Aorta (tissue), 5 donors: ENCODE data around the gene SUPT16H. TPM values are rescaled to one million over a fixed set of nuclear protein-coding genes. Genes with fewer than 3 reads are reported as not detected.
A peak's percentile ranks its signal among the peaks of the same experiment; 100 is the strongest.

Source experiments
- ATAC-seq: fragments of 200-7000 bp; cut with Tn5 transposase; one replicate; pipeline ENCODE4 v1.9.1; 2022; ENCODE audit warnings: moderate library complexity; ENCODE audit not compliant: low FRiP score
- DNase-seq, 2 donors: peaks; one replicate each; pipeline ENCODE4 v3.0.0-alpha.2; 2020
- H3K27ac ChIP-seq, 2 donors: one replicate each; pipeline ENCODE4 v1.5.1; 2013; ENCODE audit warnings: low read length in 2 of 2, mild to moderate bottlenecking in 2 of 2, moderate library complexity in 2 of 2, control low read depth in 1 of 2, inconsistent platforms in 1 of 2, low read depth in 1 of 2
- H3K27me3 ChIP-seq, 2 donors: one replicate each; pipeline ENCODE4 v1.6.1; 2013; ENCODE audit warnings: control low read depth in 1 of 2, low read length in 1 of 2, mild to moderate bottlenecking in 1 of 2, moderate library complexity in 1 of 2; ENCODE audit not compliant: insufficient read depth in 2 of 2, control insufficient read depth in 1 of 2
- H3K36me3 ChIP-seq, 2 donors: one replicate each; pipeline ENCODE4 v1.6.1; 2013; ENCODE audit warnings: control low read depth in 1 of 2, low read length in 1 of 2, mild to moderate bottlenecking in 1 of 2; ENCODE audit not compliant: insufficient read depth in 2 of 2, control insufficient read depth in 1 of 2
- H3K4me1 ChIP-seq, 2 donors: one replicate each; pipeline ENCODE4 v1.6.1; 2013; ENCODE audit warnings: low read length in 2 of 2, control low read depth in 1 of 2, mild to moderate bottlenecking in 1 of 2, moderate library complexity in 1 of 2; ENCODE audit not compliant: insufficient read depth in 2 of 2, control insufficient read depth in 1 of 2
- H3K4me3 ChIP-seq, 2 donors: one replicate each; pipeline ENCODE4 v1.5.1; 2013; ENCODE audit warnings: low read length in 2 of 2, control low read depth in 1 of 2, mild to moderate bottlenecking in 1 of 2
- H3K9me3 ChIP-seq: one replicate; pipeline ENCODE4 v1.6.1; 2013; ENCODE audit warnings: mild to moderate bottlenecking, low read length; ENCODE audit not compliant: control insufficient read depth
- WGBS, 2 donors: extraction: QIAGEN DNeasy Blood & Tissue Kit; methylation state at CpG; one replicate each; pipeline ENCODE4 v1.1.7; 2013; 5-methylcytosine and 5-hydroxymethylcytosine counted together
- intact Hi-C, 2 donors: fragments of 100-400 bp; cut with DNase I; formaldehyde crosslinking; loops; one replicate each; pipeline versions ENCODE4 v1.14.2 to v1.15.0; 2022
- long read RNA-seq, 2 donors: library from polyadenylated mRNA; unstranded; transcript quantifications; one replicate each; pipeline ENCODE4 v2.0.0, GENCODE V29; 2020 to 2021
- polyA plus RNA-seq, 2 donors: library from polyadenylated mRNA; stranded (reverse); fragments of 200-250 nt; gene quantifications; one replicate each; pipeline ENCODE4 v1.2.3, GENCODE V29; 2013
- total RNA-seq, 2 donors: library from RNA; stranded (reverse); fragmentation: NEBNext Ultra II Directional; extraction: Animal tissue kit (Norgen Biotek cat#: 25700); gene quantifications; one replicate each; pipeline ENCODE4 v1.2.1, GENCODE V29; 2021
- donor health status: healthy with polysubstance abuse.
- donor health status: Bipolar disorder and iron deficiency.
- donor health status: DM: no; HTN: no; CAD: no.
- donor health status: DM: no; HTN: no; CAD: no.
- donor health status: DM: yes; HTN: yes; CAD: no.

Gene SUPT16H
- 10 to 100 TPM; 47.2 to 50.5 TPM for total RNA-seq
- 10 to 100 TPM; 36.8 to 40.6 TPM for polyA plus RNA-seq
- long read RNA-seq, donor 1, full-length matches to known transcripts = 6 of 179 reads
- long read RNA-seq, donor 1, partial matches to known transcripts = 159 of 179 reads
- long read RNA-seq, donor 1, other reads (novel, unspliced or antisense) = 14 of 179 reads
- long read RNA-seq, donor 2, full-length matches to known transcripts = 30 of 52 reads
- long read RNA-seq, donor 2, partial matches to known transcripts = 18 of 52 reads
- long read RNA-seq, donor 2, other reads (novel, unspliced or antisense) = 4 of 52 reads

GRCh38 chr14:21383848-21384493 is at the start of gene SUPT16H:
Gene SUPT16H (minus strand): TSS chr14:21384019. CDS start chr14:21383927, 92 bp downstream.
- H3K4me1 ChIP-seq = peaks cover 0 to 2% of the 10 kb centered on the region in 2 donors
- WGBS, 2 donors = 1% methylated on average over 54 of the region's 54 CpGs
- no peaks in the 10 kb centered on the region for H3K9me3 ChIP-seq
- peak within 1 kb of the TSS; percentile 77 to 83 for H3K4me3 ChIP-seq
- peak within 1 kb of the TSS; percentile 72 to 84 for H3K27ac ChIP-seq
- H3K36me3 ChIP-seq = peaks cover 2 to 4% of the 10 kb centered on the region in 2 donors
- DNase-seq (peak; percentile 98 to 99), ATAC-seq (peak; percentile 100)
- intact Hi-C loops = loop anchor here (1.0 to 10.0 kb wide), 5 partner anchors 53 to 309 kb away; partner anchors contain the start of genes HNRNPC (in 2 of the 2), ARHGEF40 (in 1 of the 2) and CHD8 (in 1 of the 2)
- no peaks in the 10 kb centered on the region for H3K27me3 ChIP-seq

GRCh38 chr14:21431126-21431525 is 47.3 kb upstream of the SUPT16H start:
- WGBS, 2 donors = 97% methylated on average over 2 of the region's 2 CpGs
- H3K4me1 ChIP-seq = no peaks in the 10 kb centered on the region
- intact Hi-C loops = no loop called here
- ATAC-seq (no peak), DNase-seq (no peak)
- H3K27ac ChIP-seq = no peak overlapping the region
- peaks cover 3 to 16% of the 10 kb centered on the region in 2 donors for H3K36me3 ChIP-seq
- H3K9me3 ChIP-seq = no peaks in the 10 kb centered on the region
- H3K4me3 ChIP-seq = no peak overlapping the region
- H3K27me3 ChIP-seq = no peaks in the 10 kb centered on the region

GRCh38 chr14:21428930-21429329 is 45.1 kb upstream of the SUPT16H start:
- intact Hi-C loops = no loop called here
- peaks cover 3 to 18% of the 10 kb centered on the region in 2 donors for H3K36me3 ChIP-seq
- WGBS, 2 donors = 64 to 75% methylated on average over 4 of the region's 4 CpGs

GRCh38 chr14:21426692-21427091 is 42.9 kb upstream of the SUPT16H start:
- 90 to 97% methylated on average over 1 of the region's 1 CpG for WGBS, 2 donors
- Histone ChIP-seq H3K9me3 (no peaks in the 10 kb centered on the region), H3K27me3 (no peaks in the 10 kb centered on the region), H3K4me1 (no peaks in the 10 kb centered on the region), H3K36me3 (peaks cover 13 to 20% of the 10 kb centered on the region in 2 donors), H3K4me3 (no peak overlapping the region), H3K27ac (no peak overlapping the region)
- ATAC-seq (no peak), DNase-seq (no peak)
- intact Hi-C loops = no loop called here

More at GRCh38 chr14:21428930-21429329, 45.1 kb upstream of the SUPT16H start:
- Histone ChIP-seq H3K4me3 (no peak overlapping the region), H3K9me3 (no peaks in the 10 kb centered on the region), H3K27me3 (no peaks in the 10 kb centered on the region), H3K4me1 (no peaks in the 10 kb centered on the region), H3K27ac (no peak overlapping the region)
- DNase-seq (no peak), ATAC-seq (no peak)

- WGBS, 2 donors = 84 to 89% methylated on average over 5 of the region's 5 CpGs
- no peaks in the 10 kb centered on the region for H3K4me1 ChIP-seq
- peaks cover 4 to 12% of the 10 kb centered on the region in 2 donors for H3K36me3 ChIP-seq
- H3K4me3 ChIP-seq = no peak overlapping the region
- DNase-seq (no peak), ATAC-seq (no peak)
- no peak overlapping the region for H3K27ac ChIP-seq
- intact Hi-C loops = no loop called here
- no peaks in the 10 kb centered on the region for H3K9me3 ChIP-seq
- no peaks in the 10 kb centered on the region for H3K27me3 ChIP-seq
Measured at GRCh38 chr14:21419528-21419927, 35.7 kb upstream of the SUPT16H start.

- Histone ChIP-seq H3K27me3 (no peaks in the 10 kb centered on the region), H3K4me1 (no peaks in the 10 kb centered on the region), H3K27ac (no peak overlapping the region), H3K9me3 (no peaks in the 10 kb centered on the region), H3K4me3 (no peak overlapping the region), H3K36me3 (peaks cover 3 to 6% of the 10 kb centered on the region in 2 donors)
- ATAC-seq (no peak), DNase-seq (no peak)
- 92 to 95% methylated on average over 4 of the region's 4 CpGs for WGBS, 2 donors
- intact Hi-C loops = no loop called here
Measured at GRCh38 chr14:21415329-21415728, 31.5 kb upstream of the SUPT16H start.

- ATAC-seq (no peak), DNase-seq (no peak)
- Histone ChIP-seq H3K9me3 (no peaks in the 10 kb centered on the region), H3K27me3 (no peaks in the 10 kb centered on the region), H3K4me3 (no peak overlapping the region), H3K27ac (no peak overlapping the region), H3K4me1 (no peaks in the 10 kb centered on the region), H3K36me3 (peaks cover 5 to 6% of the 10 kb centered on the region in 2 donors)
- intact Hi-C loops = no loop called here
- WGBS, 2 donors = 95 to 98% methylated on average over 1 of the region's 1 CpG
Measured at GRCh38 chr14:21414137-21414631, 30.4 kb upstream of the SUPT16H start.

GRCh38 chr14:21408147-21408546 is 24.3 kb upstream of the SUPT16H start:
- Histone ChIP-seq H3K4me3 (no peak overlapping the region), H3K4me1 (no peaks in the 10 kb centered on the region), H3K27ac (no peak overlapping the region), H3K9me3 (no peaks in the 10 kb centered on the region), H3K27me3 (no peaks in the 10 kb centered on the region), H3K36me3 (peaks cover 11 to 14% of the 10 kb centered on the region in 2 donors)
- ATAC-seq (no peak), DNase-seq (no peak)
- WGBS, 2 donors = 63% methylated on average over 3 of the region's 3 CpGs
- intact Hi-C loops = no loop called here
